Loucy (cell line): ENCODE data around the gene CAMK2D.

Experiments
- H2AFZ ChIP-seq: fragments of 200-600 bp; sonication (generic); 2 replicates; pipeline ENCODE4 v1.6.0; 2016; ENCODE audit warnings: antibody characterized with exemption, mild to moderate bottlenecking, low read length, moderate library complexity
- H3F3A ChIP-seq: fragments of 200-600 bp; 2 replicates; pipeline ENCODE4 v1.6.0; 2016; ENCODE audit warnings: antibody characterized with exemption, low read depth, mild to moderate bottlenecking
- H3K27me3 ChIP-seq: fragments of 200-600 bp; sonication (generic); 2 replicates; pipeline ENCODE4 v1.6.1; 2014; ENCODE audit warnings: low read length, mild to moderate bottlenecking; ENCODE audit not compliant: insufficient read depth, poor library complexity, severe bottlenecking
- H3K36me3 ChIP-seq: fragments of 200-600 bp; sonication (generic); 2 replicates; pipeline ENCODE4 v1.6.1; 2016; ENCODE audit warnings: low read length; ENCODE audit not compliant: insufficient read depth
- H3K4me1 ChIP-seq: fragments of 200-600 bp; sonication (generic); 2 replicates; pipeline ENCODE4 v1.5.1; 2014; ENCODE audit warnings: low read length, mild to moderate bottlenecking; ENCODE audit not compliant: insufficient read depth, poor library complexity, severe bottlenecking
- H3K4me2 ChIP-seq: fragments of 200-600 bp; sonication (generic); 2 replicates; pipeline ENCODE4 v1.6.0; 2014; ENCODE audit warnings: antibody characterized with exemption, low read length, low read depth, mild to moderate bottlenecking; ENCODE audit not compliant: poor library complexity, severe bottlenecking
- H3K4me3 ChIP-seq: fragments of 200-600 bp; sonication (generic); 2 replicates; pipeline ENCODE4 v1.5.1; 2014; ENCODE audit warnings: low read length, mild to moderate bottlenecking, mixed read lengths; ENCODE audit not compliant: poor library complexity, severe bottlenecking
- H3K79me2 ChIP-seq: fragments of 200-600 bp; sonication (generic); 2 replicates; pipeline ENCODE4 v1.6.1; 2014; ENCODE audit warnings: low read length; ENCODE audit not compliant: insufficient read depth
- H3K9ac ChIP-seq: fragments of 200-600 bp; sonication (generic); 2 replicates; pipeline ENCODE4 v1.6.0; 2014; ENCODE audit warnings: mild to moderate bottlenecking, low read depth, low read length, moderate library complexity; ENCODE audit not compliant: poor library complexity, severe bottlenecking
- H3K9me2 ChIP-seq: fragments of 200-600 bp; sonication (generic); replicated peaks from 2 replicates; pipeline ENCODE4 v1.6.1; 2016; ENCODE audit warnings: low read depth, low read length, mixed read lengths
- H3K9me3 ChIP-seq: fragments of 200-600 bp; sonication (generic); 2 replicates; pipeline ENCODE4 v1.6.1; 2014; ENCODE audit warnings: mild to moderate bottlenecking, antibody characterized with exemption, low read length, low read depth; ENCODE audit not compliant: insufficient read depth
- H4K20me1 ChIP-seq: fragments of 200-600 bp; sonication (generic); 2 replicates; pipeline ENCODE4 v1.6.0; 2014; ENCODE audit warnings: antibody characterized with exemption, low read length, mild to moderate bottlenecking; ENCODE audit not compliant: insufficient read depth, poor library complexity, severe bottlenecking
- CTCF ChIP-seq: fragments of 200-600 bp; sonication (generic); conservative IDR thresholded peaks from 2 replicates; pipeline ENCODE4 v1.5.1; 2014; ENCODE audit warnings: mild to moderate bottlenecking, antibody characterized with exemption, low read length
- EZH2phosphoT487 ChIP-seq: fragments of 200-600 bp; IDR thresholded peaks from 2 replicates; pipeline ENCODE4 v1.6.1; 2018; ENCODE audit warnings: antibody characterized with exemption, mild to moderate bottlenecking, moderate library complexity, borderline replicate concordance

Gene CAMK2D

GRCh38 chr4:113773014-113773413 is 11.5 kb upstream of the CAMK2D start:
- Histone ChIP-seq H3K9ac (no peak overlapping the region), H4K20me1 (no peaks in the 10 kb centered on the region), H3K4me3 (peak overlapping the region; percentile 66), H2AFZ (no peak overlapping the region), H3K4me2 (peak overlapping the region; percentile 91), H3K9me2 (no peaks in the 10 kb centered on the region), H3K27me3 (no peaks in the 10 kb centered on the region), H3K79me2 (no peaks in the 10 kb centered on the region), H3K4me1 (peaks cover 21% of the 10 kb centered on the region), H3K36me3 (no peaks in the 10 kb centered on the region), H3F3A (peaks cover 8% of the 10 kb centered on the region; the same call in 1 of the 2 replicates), H3K9me3 (no peaks in the 10 kb centered on the region)
- TF ChIP-seq CTCF (no peak), EZH2phosphoT487 (no peak)

GRCh38 chr4:113772319-113772718 is 10.8 kb upstream of the CAMK2D start:
- no peak for TF ChIP-seq CTCF
- no peak for TF ChIP-seq EZH2phosphoT487
- H3K4me3 ChIP-seq, result peak overlapping the region; percentile 39

GRCh38 chr4:113769744-113770143 is 8.2 kb upstream of the CAMK2D start:
- no peaks in the 10 kb centered on the region for H4K20me1 ChIP-seq
- no peak overlapping the region for H3K9ac ChIP-seq
- no peaks in the 10 kb centered on the region for H3K27me3 ChIP-seq
- H3K4me2 ChIP-seq, result no peak overlapping the region
- no peak overlapping the region for H2AFZ ChIP-seq
- no peaks in the 10 kb centered on the region for H3K9me2 ChIP-seq
- H3K9me3 ChIP-seq, result no peaks in the 10 kb centered on the region
- no peak for TF ChIP-seq CTCF
- TF ChIP-seq EZH2phosphoT487, result no peak
- H3F3A ChIP-seq, result peaks cover 8% of the 10 kb centered on the region; the same call in 1 of the 2 replicates
- H3K36me3 ChIP-seq, result no peaks in the 10 kb centered on the region
- peaks cover 24% of the 10 kb centered on the region for H3K4me1 ChIP-seq
- H3K4me3 ChIP-seq, result no peak overlapping the region
- H3K79me2 ChIP-seq, result no peaks in the 10 kb centered on the region

More at GRCh38 chr4:113772319-113772718, 10.8 kb upstream of the CAMK2D start:
- Histone ChIP-seq H4K20me1 (no peaks in the 10 kb centered on the region), H3K9me3 (no peaks in the 10 kb centered on the region), H3K36me3 (no peaks in the 10 kb centered on the region), H3K4me2 (peak overlapping the region; percentile 91), H3K27me3 (no peaks in the 10 kb centered on the region), H2AFZ (no peak overlapping the region), H3K9me2 (no peaks in the 10 kb centered on the region), H3K4me1 (peaks cover 21% of the 10 kb centered on the region), H3K79me2 (no peaks in the 10 kb centered on the region), H3K9ac (no peak overlapping the region), H3F3A (peaks cover 8% of the 10 kb centered on the region; the same call in 1 of the 2 replicates)
